ENCODE results near the gene BZW2. TPM values are rescaled to one million over a fixed set of nuclear protein-coding genes. Genes with fewer than 3 reads are reported as not detected.

The BZW2 gene
- total and polyA plus RNA-seq, 2 of the 13 experiments (the other 11 are each of a cell fraction or from before 2014, with no cell fraction given), result 21.8 to 95.2 TPM

GRCh38 chr7:16644636-16645592, 1.1 kb upstream of the BZW2 start (continued):
- TF ChIP-seq SNAPC4 (CRISPR knock-in tag; IDR thresholded peaks at IDR 0.05) (peak; percentile 80; the same call in 1 of the 2 replicates), ZNF615 (CRISPR knock-in tag; IDR thresholded peaks at IDR 0.05; ENCODE audit: borderline replicate concordance) (no peak), ZSCAN21 (CRISPR knock-in tag; IDR thresholded peaks at IDR 0.05; ENCODE audit: borderline replicate concordance) (no peak), ZNF777 (CRISPR knock-in tag; IDR thresholded peaks at IDR 0.05) (no peak), MZF1 (CRISPR knock-in tag; IDR thresholded peaks at IDR 0.05; ENCODE audit: borderline replicate concordance) (no peak), ZNF335 (CRISPR knock-in tag; IDR thresholded peaks at IDR 0.05) (no peak), RFXANK (CRISPR knock-in tag; IDR thresholded peaks at IDR 0.05) (no peak), MAFK (conservative IDR thresholded peaks at IDR 0.05 in 1 of 2, IDR thresholded peaks at IDR 0.05 in 1 of 2; ENCODE audit: low read length in 2 of 2) (no peak), SMAD9 (CRISPR knock-in tag; IDR thresholded peaks at IDR 0.05) (no peak), ZNF556 (CRISPR knock-in tag; IDR thresholded peaks at IDR 0.05; ENCODE audit: borderline replicate concordance) (no peak), XRCC5 (optimal IDR thresholded peaks at IDR 0.05; ENCODE audit: low read length) (no peak), ZNF367 (CRISPR knock-in tag; IDR thresholded peaks at IDR 0.05; ENCODE audit: borderline replicate concordance) (no peak), RBFOX2 (IDR thresholded peaks at IDR 0.05; ENCODE audit: low read depth, low read length) (peak; percentile 50; the same call in 1 of the 2 replicates), ZKSCAN1 (IDR thresholded peaks at IDR 0.05; ENCODE audit: low read length) (no peak), ZBTB43 (CRISPR knock-in tag; conservative IDR thresholded peaks at IDR 0.05) (no peak), THYN1 (CRISPR knock-in tag; IDR thresholded peaks at IDR 0.05; ENCODE audit: borderline replicate concordance, low read depth) (no peak), TRIM24 (CRISPR knock-in tag; IDR thresholded peaks at IDR 0.05) (no peak), SOX13 (IDR thresholded peaks at IDR 0.05) (no peak), SOX13 (CRISPR knock-in tag; conservative IDR thresholded peaks at IDR 0.05 in 1 of 2, IDR thresholded peaks at IDR 0.05 in 1 of 2) (no peak)
- TF ChIP-seq, protein P1, sequence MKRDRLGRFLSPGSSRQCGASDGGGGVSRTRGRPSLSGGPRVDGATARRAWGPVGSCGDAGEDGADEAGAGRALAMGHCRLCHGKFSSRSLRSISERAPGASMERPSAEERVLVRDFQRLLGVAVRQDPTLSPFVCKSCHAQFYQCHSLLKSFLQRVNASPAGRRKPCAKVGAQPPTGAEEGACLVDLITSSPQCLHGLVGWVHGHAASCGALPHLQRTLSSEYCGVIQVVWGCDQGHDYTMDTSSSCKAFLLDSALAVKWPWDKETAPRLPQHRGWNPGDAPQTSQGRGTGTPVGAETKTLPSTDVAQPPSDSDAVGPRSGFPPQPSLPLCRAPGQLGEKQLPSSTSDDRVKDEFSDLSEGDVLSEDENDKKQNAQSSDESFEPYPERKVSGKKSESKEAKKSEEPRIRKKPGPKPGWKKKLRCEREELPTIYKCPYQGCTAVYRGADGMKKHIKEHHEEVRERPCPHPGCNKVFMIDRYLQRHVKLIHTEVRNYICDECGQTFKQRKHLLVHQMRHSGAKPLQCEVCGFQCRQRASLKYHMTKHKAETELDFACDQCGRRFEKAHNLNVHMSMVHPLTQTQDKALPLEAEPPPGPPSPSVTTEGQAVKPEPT (CRISPR knock-in tag; IDR thresholded peaks at IDR 0.05; ENCODE audit: low read depth), result no peak; the same call in 1 of the 2 replicates
